HUDEP-2 (cell line): ENCODE data around the gene TMEM198.

Source experiments
- DNase-seq, 76 experiments: peaks; one replicate each; lab custom pipeline; 2025; ENCODE audit not compliant: unreplicated experiment in 76 of 76; lab: John Stamatoyannopoulos, UW

Gene TMEM198

GRCh38 chr2:219543596-219544358, at the start of gene TMEM198, which contains the start of gene CHPF:
Gene TMEM198 (plus strand): TSS chr2:219544028. CDS start chr2:219544728, 700 bp downstream.
Gene CHPF (minus strand): TSS chr2:219543809. CDS start chr2:219543538, 271 bp downstream.
- peak; percentile 26 to 96 (median 89) for DNase-seq

- no peak for DNase-seq
Observed at GRCh38 chr2:219494952-219495530, 48.8 kb upstream of the TMEM198 start.

GRCh38 chr2:219495531-219496122, 48.2 kb upstream of the TMEM198 start:
- peak in 69 of 76 experiments; percentile 10 to 81 (median 52) for DNase-seq

GRCh38 chr2:219496247-219496824, 47.5 kb upstream of the TMEM198 start:
- no peak for DNase-seq

- no peak for DNase-seq
Observed at GRCh38 chr2:219496825-219497494, 46.9 kb upstream of the TMEM198 start.

GRCh38 chr2:219497495-219498279, 46.1 kb upstream of the TMEM198 start:
- peak in 53 of 76 experiments; percentile 4 to 69 (median 47) for DNase-seq

GRCh38 chr2:219498280-219499057, 45.4 kb upstream of the TMEM198 start, which contains the start of gene GMPPA:
Gene GMPPA (plus strand): TSS chr2:219498891. CDS start chr2:219499976, 1,085 bp downstream.
- DNase-seq, result peak; percentile 45 to 97 (median 93)

GRCh38 chr2:219499058-219499307, 44.8 kb upstream of the TMEM198 start:
- DNase-seq, result no peak

GRCh38 chr2:219499555-219499954, 44.3 kb upstream of the TMEM198 start:
- no peak for DNase-seq

- no peak for DNase-seq
Observed at GRCh38 chr2:219500135-219500534, 43.7 kb upstream of the TMEM198 start.

GRCh38 chr2:219501849-219502248, 42.0 kb upstream of the TMEM198 start:
- DNase-seq, result no peak

GRCh38 chr2:219502618-219503017, 41.2 kb upstream of the TMEM198 start:
- no peak for DNase-seq

GRCh38 chr2:219505585-219505984, 38.2 kb upstream of the TMEM198 start:
- DNase-seq, result no peak

- DNase-seq, result no peak
Observed at GRCh38 chr2:219506153-219506801, 37.6 kb upstream of the TMEM198 start.

GRCh38 chr2:219506802-219507526, 36.9 kb upstream of the TMEM198 start:
- no peak for DNase-seq

- peak in 58 of 76 experiments; percentile 4 to 83 (median 52) for DNase-seq
Observed at GRCh38 chr2:219507581-219508443, 36.0 kb upstream of the TMEM198 start.

- DNase-seq, result no peak
Observed at GRCh38 chr2:219508444-219508734, 35.4 kb upstream of the TMEM198 start.
